Heart left ventricle (tissue), 16 donors: Measurements from ENCODE around the gene ABCA13. TPM values are rescaled to one million over a fixed set of nuclear protein-coding genes. Genes with fewer than 3 reads are reported as not detected.

ENCODE experiments used
- ATAC-seq, 4 donors: fragments of 200-7000 bp; cut with Tn5 transposase; one replicate each; pipeline ENCODE4 v1.9.1; 2020 to 2022; ENCODE audit warnings: moderate library complexity in 4 of 4, mild to moderate bottlenecking in 3 of 4, moderate number of reproducible peaks in 1 of 4
- DNase-seq, 5 donors: peaks; one replicate each; pipeline ENCODE4 v3.0.0-alpha.2; 2020
- H3K27ac ChIP-seq, 12 donors: fragments of 200-600 bp; sonication (generic) in 4 of 12; one replicate each; pipeline versions ENCODE4 v1.5.0 to v1.8.0; 2016 to 2022; ENCODE audit warnings: mild to moderate bottlenecking in 2 of 12
- H3K27me3 ChIP-seq, 9 donors: fragments of 200-600 bp; sonication (generic) in 2 of 9; one replicate each; pipeline versions ENCODE4 v1.5.1 to v1.8.0; 2016 to 2022; ENCODE audit warnings: mild to moderate bottlenecking in 3 of 9
- H3K36me3 ChIP-seq, 9 donors: fragments of 200-600 bp; sonication (generic) in 2 of 9; one replicate each; pipeline versions ENCODE4 v1.5.0 to v1.8.0; 2018 to 2022; ENCODE audit warnings: mild to moderate bottlenecking in 2 of 9
- H3K4me1 ChIP-seq, 12 donors: fragments of 200-600 bp; sonication (generic) in 4 of 12; one replicate each; pipeline versions ENCODE4 v1.5.0 to v1.8.0; 2016 to 2022; ENCODE audit warnings: mild to moderate bottlenecking in 3 of 12
- H3K4me3 ChIP-seq, 12 donors: fragments of 200-600 bp; sonication (generic) in 4 of 12; one replicate each; pipeline versions ENCODE4 v1.5.0 to v1.8.0; 2017 to 2022; ENCODE audit warnings: mild to moderate bottlenecking in 9 of 12, moderate library complexity in 4 of 12
- H3K9me3 ChIP-seq, 12 donors: fragments of 200-600 bp; sonication (generic) in 4 of 12; one replicate each; pipeline versions ENCODE4 v1.5.0 to v1.8.0; 2016 to 2022; ENCODE audit warnings: mild to moderate bottlenecking in 1 of 12
- POLR2A ChIP-seq, 2 donors: fragments of 450-650 bp; IDR thresholded peaks; one replicate each; pipeline ENCODE4 v1.6.1; 2017; ENCODE audit warnings: antibody characterized with exemption in 2 of 2, mild to moderate bottlenecking in 2 of 2, moderate library complexity in 2 of 2
- WGBS, 4 donors: extraction: QIAGEN DNeasy Blood & Tissue Kit in 2 of 4; methylation state at CpG; one replicate each; pipeline versions ENCODE4 v1.1.5 to v1.1.7; 2013 to 2018; 5-methylcytosine and 5-hydroxymethylcytosine counted together
- intact Hi-C, 10 donors: fragments of 100-400 bp; cut with DNase I; formaldehyde crosslinking; loops; one replicate each; pipeline versions ENCODE4 v1.11.1 to v1.14.2; 2022
- polyA plus RNA-seq, 2 donors: library from polyadenylated mRNA; stranded (reverse); fragments of 200-250 nt; gene quantifications; one replicate each; pipeline ENCODE4 v1.2.3, GENCODE V29; 2013
- total RNA-seq, 9 donors: library from RNA; depleted of rRNA in 2 of 9; stranded (reverse); fragments of >200 nt in 2 of 9; fragmentation: NEBNext Ultra II Directional in 3 of 9; extraction: Animal tissue kit (Norgen Biotek cat#: 25700) in 3 of 9; gene quantifications; one replicate each; pipeline versions ENCODE4 v1.1.0 to v1.2.4, GENCODE V29; 2016 to 2023
- TF ChIP-seq, protein P1 (sequence below), 12 donors: fragments of 200-600 bp; sonication (generic) in 4 of 12; IDR thresholded peaks; one replicate each; pipeline versions ENCODE4 v1.5.0 to v1.8.0; 2018 to 2022; ENCODE audit warnings: antibody characterized with exemption in 12 of 12, mild to moderate bottlenecking in 5 of 12
- donor health status: ischemic (EF 13 %, LVEDD 7.1; RV severe dilation, severe dysfunction).
- donor health status: healthy with polysubstance abuse.
- donor health status: DM: no; HTN: yes; CAD: no.
- donor health status: DM: no; HTN: no; CAD: no.
- donor health status: ischemic (EF 25% LVEDD 6.9; RV normal size, moderate dysfunction).
- donor health status: ischemic (EF 25% LVEDD 5.7; RV mildly dilated, moderate dysfunction).
- donor health status: healthy.
- donor health status: DM: yes; HTN: yes; CAD: no.
- donor health status: ischemic (EF 35%, LVEDD 5.7; RV mildly dilated, moderate dysfunction).
- donor health status: nonischemic (EF 11% LVEDD 7.7; RV severe dilation, severe dysfunction).
- donor health status: DM: yes; HTN: yes; CAD: no.
- donor health status: PGD.
- donor health status: ischemic (EF 29% LVEDD 5.4; RV normal size, mild dysfunction).
- donor health status: nonischemic (EF 23%, LVEDD 6.1; RV moderate dilation, normal function).

ABCA13 gene
- total and polyA plus RNA-seq, 11 donors = 0.01 to 0.29 (median 0.07) TPM; not detected in 3

DNA sequence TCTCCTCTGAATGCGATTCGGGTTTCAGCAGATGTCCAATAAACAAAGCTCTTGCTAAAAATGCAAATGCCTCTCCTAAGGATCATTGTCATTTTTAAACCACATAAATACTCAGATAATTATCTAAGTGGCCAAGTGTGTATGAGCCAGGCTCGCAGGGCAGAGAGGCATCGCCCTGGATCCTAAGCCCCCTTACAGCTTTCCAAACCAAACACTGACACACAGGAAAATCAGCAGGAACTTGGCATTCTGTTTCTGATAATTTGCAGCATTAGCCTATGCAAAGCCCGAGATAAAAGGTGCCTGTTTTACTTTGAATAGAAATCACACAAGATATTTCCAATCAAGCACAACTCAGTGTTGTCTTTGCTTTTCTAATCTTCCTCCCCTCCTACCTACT, 134.4 kb downstream of the ABCA13 start:
- H3K9me3 ChIP-seq = no peaks in the 10 kb centered on the region
- intact Hi-C loops = loop anchor here in 1 of 10 donors (10.0 kb wide), 1 partner anchor 1549 kb away; no protein-coding TSS in a partner anchor
- DNase-seq (no peak), ATAC-seq (no peak)
- peaks cover 0 to 9% (median 0%) of the 10 kb centered on the region in 9 donors for H3K27me3 ChIP-seq
- 65 to 77% (median 74%) methylated on average over 5 of the region's 5 CpGs for WGBS, 4 donors
- no peaks in the 10 kb centered on the region for H3K4me1 ChIP-seq
- H3K36me3 ChIP-seq = no peaks in the 10 kb centered on the region
- no peak overlapping the region for H3K4me3 ChIP-seq
- TF ChIP-seq, protein P1, sequence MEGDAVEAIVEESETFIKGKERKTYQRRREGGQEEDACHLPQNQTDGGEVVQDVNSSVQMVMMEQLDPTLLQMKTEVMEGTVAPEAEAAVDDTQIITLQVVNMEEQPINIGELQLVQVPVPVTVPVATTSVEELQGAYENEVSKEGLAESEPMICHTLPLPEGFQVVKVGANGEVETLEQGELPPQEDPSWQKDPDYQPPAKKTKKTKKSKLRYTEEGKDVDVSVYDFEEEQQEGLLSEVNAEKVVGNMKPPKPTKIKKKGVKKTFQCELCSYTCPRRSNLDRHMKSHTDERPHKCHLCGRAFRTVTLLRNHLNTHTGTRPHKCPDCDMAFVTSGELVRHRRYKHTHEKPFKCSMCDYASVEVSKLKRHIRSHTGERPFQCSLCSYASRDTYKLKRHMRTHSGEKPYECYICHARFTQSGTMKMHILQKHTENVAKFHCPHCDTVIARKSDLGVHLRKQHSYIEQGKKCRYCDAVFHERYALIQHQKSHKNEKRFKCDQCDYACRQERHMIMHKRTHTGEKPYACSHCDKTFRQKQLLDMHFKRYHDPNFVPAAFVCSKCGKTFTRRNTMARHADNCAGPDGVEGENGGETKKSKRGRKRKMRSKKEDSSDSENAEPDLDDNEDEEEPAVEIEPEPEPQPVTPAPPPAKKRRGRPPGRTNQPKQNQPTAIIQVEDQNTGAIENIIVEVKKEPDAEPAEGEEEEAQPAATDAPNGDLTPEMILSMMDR (IDR thresholded peaks at IDR 0.05) = no peak
- no peak for TF ChIP-seq POLR2A (IDR thresholded peaks at IDR 0.05)
- H3K27ac ChIP-seq = no peak overlapping the region

DNA sequence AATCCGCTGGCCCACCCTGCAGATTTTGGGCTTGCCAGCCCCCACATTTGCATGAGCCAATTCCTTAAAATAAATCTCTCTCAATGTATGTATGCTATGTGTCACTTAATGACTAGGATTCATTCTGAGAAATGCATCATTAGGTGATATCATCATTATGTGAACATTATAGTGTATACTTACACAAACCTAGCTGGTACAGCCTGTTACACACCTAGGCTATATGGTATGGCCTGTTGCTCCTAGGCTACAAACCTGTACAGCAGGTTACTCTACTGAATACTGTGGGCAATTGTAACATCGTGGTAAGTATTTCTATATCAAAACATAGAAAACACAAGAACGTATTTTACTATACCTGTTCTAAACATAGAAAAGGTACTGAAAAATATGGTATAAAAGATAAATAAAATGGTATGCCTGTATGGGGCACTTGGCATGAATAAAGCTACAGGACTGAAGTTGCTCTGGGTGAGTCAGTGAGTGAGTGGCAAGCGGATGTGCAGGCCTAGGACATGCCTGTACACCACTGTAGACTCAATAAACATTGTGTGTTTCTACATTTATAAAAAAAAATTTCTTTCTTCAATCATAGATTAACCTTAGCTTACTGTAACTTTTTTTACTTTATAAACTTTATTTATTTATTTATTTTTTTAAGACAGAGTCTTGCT, 135.9 kb downstream of the ABCA13 start:
- Histone ChIP-seq H3K4me3 (no peak overlapping the region), H3K27ac (no peak overlapping the region), H3K4me1 (no peaks in the 10 kb centered on the region), H3K9me3 (no peaks in the 10 kb centered on the region), H3K27me3 (peaks cover 0 to 9% (median 0%) of the 10 kb centered on the region in 9 donors), H3K36me3 (no peaks in the 10 kb centered on the region)
- WGBS, 4 donors = 82 to 94% (median 91%) methylated on average over 4 of the region's 4 CpGs
- DNase-seq (no peak), ATAC-seq (no peak)
- intact Hi-C loops = loop anchor here in 1 of 10 donors (10.0 kb wide), 1 partner anchor 1548 kb away; no protein-coding TSS in a partner anchor
- no peak for TF ChIP-seq POLR2A (IDR thresholded peaks at IDR 0.05)
- TF ChIP-seq, protein P1 (IDR thresholded peaks at IDR 0.05) = no peak

DNA sequence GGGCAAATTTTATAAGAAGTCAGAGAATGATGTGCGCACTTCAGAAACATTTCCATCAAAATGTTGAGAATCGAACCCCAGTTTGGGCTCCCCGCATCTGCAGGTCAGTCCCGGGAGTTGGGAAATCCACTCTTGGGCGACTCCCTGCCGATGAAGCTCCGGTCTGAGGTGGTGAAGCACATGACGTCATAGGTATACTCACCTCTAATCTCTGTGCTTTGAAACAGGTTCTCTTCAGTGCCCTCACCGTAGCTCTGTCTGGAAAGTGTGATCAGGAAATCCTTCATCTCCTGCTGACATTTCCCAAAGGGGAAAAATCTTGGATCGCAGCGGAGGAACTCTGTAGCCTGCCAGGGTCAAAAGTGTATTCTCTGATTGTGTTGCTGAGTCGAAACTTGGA, 138.5 kb downstream of the ABCA13 start:
- 47 to 64% (median 62%) methylated on average over 11 to 12 of the region's 12 CpGs for WGBS, 4 donors
- Histone ChIP-seq H3K27me3 (peaks cover 0 to 9% (median 0%) of the 10 kb centered on the region in 9 donors), H3K9me3 (no peaks in the 10 kb centered on the region), H3K4me3 (no peak overlapping the region), H3K4me1 (no peaks in the 10 kb centered on the region), H3K27ac (no peak overlapping the region), H3K36me3 (no peaks in the 10 kb centered on the region)
- ATAC-seq = no peak
- DNase-seq = no peak
- TF ChIP-seq, protein P1 (IDR thresholded peaks at IDR 0.05) = no peak
- TF ChIP-seq POLR2A (IDR thresholded peaks at IDR 0.05) = no peak
- intact Hi-C loops = loop anchor here in 1 of 10 donors (10.0 kb wide), 1 partner anchor 1545 kb away; no protein-coding TSS in a partner anchor

DNA sequence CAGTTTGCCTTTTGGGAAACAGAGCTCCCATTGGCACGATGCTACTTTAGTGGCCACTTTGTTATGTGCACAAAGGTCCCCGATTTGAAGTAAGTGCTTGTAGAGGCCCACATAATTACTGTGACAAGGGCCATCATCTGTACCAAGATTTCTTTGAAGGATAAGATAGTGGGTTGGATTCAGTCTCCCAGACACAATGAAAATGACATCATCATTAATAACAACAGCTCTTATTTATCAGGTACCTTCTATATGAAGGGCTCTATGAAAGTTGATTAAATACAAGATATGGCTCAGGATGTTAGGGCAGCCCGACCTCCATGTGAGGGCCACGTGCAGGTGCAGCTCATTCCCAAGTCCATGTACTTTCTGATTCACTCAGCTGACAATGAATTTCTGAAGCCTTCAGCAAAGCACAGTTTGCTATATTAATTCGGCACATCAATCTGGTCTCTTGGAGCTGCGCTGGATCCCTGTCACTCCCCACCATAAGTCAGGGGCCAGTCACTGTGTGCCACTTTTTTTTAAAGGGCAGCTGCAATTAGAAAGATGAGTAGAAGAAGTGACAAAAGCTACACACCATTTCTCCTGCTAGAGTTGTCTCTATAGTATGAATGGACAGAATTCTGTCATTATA, 140.3 kb downstream of the ABCA13 start:
- no peaks in the 10 kb centered on the region for H3K9me3 ChIP-seq
- ATAC-seq (no peak), DNase-seq (no peak)
- TF ChIP-seq, protein P1 (IDR thresholded peaks at IDR 0.05) = no peak
- no peak for TF ChIP-seq POLR2A (IDR thresholded peaks at IDR 0.05)
- H3K4me1 ChIP-seq = no peaks in the 10 kb centered on the region
- intact Hi-C loops = no loop called here
- H3K27ac ChIP-seq = no peak overlapping the region
- H3K36me3 ChIP-seq = no peaks in the 10 kb centered on the region
- H3K4me3 ChIP-seq = no peak overlapping the region
- WGBS, 4 donors = 80 to 90% (median 83%) methylated on average over 6 of the region's 6 CpGs
- peaks cover 0 to 9% (median 0%) of the 10 kb centered on the region in 9 donors for H3K27me3 ChIP-seq
